GM18868 (cell line): ENCODE measurements around the gene HDAC6.

Experiments
- ATAC-seq: cut with Tn5 transposase; IDR thresholded peaks from one replicate; pipeline ENCODE4 v1.9.1; 2021; ENCODE audit warnings: mild to moderate bottlenecking, moderate library complexity; ENCODE audit not compliant: unreplicated experiment

The HDAC6 gene

GRCh38 chrX:48801280-48802088, at the start of gene HDAC6:
TSS of gene HDAC6 (plus strand) at chrX:48802067. CDS start at chrX:48802693, 626 bp downstream.
- peak; percentile 86 for ATAC-seq

- ATAC-seq = no peak
These were observed 49.4 kb upstream of the HDAC6 start for GRCh38 chrX:48752498-48752897.

- ATAC-seq = no peak
These were observed 48.1 kb upstream of the HDAC6 start for GRCh38 chrX:48753708-48754228.

GRCh38 chrX:48754238-48754637, 47.6 kb upstream of the HDAC6 start:
- ATAC-seq = no peak

- no peak for ATAC-seq
These were observed 40.0 kb upstream of the HDAC6 start, which contains the start of gene GLOD5 for GRCh38 chrX:48761674-48762471. TSS of gene GLOD5 (plus strand) at chrX:48761747. CDS start at chrX:48761791, 44 bp downstream.

GRCh38 chrX:48769230-48769629, 32.6 kb upstream of the HDAC6 start:
- no peak for ATAC-seq

GRCh38 chrX:48770296-48770695, 31.6 kb upstream of the HDAC6 start:
- ATAC-seq = no peak

- ATAC-seq = no peak
These were observed 29.3 kb upstream of the HDAC6 start for GRCh38 chrX:48772602-48773001.

- no peak for ATAC-seq
These were observed 24.9 kb upstream of the HDAC6 start for GRCh38 chrX:48776818-48777439.

GRCh38 chrX:48779399-48779798, 22.5 kb upstream of the HDAC6 start:
- ATAC-seq = no peak

- ATAC-seq = no peak
These were observed 20.2 kb upstream of the HDAC6 start for GRCh38 chrX:48781705-48782104.

- no peak for ATAC-seq
These were observed 19.7 kb upstream of the HDAC6 start for GRCh38 chrX:48782216-48782615.

- ATAC-seq = no peak
These were observed 19.1 kb upstream of the HDAC6 start for GRCh38 chrX:48782795-48783194.

GRCh38 chrX:48784726-48785125, 17.1 kb upstream of the HDAC6 start:
- no peak for ATAC-seq

- no peak for ATAC-seq
These were observed 16.7 kb upstream of the HDAC6 start for GRCh38 chrX:48785186-48785539.

- ATAC-seq = no peak
These were observed 16.2 kb upstream of the HDAC6 start for GRCh38 chrX:48785540-48786214.

- no peak for ATAC-seq
These were observed 15.5 kb upstream of the HDAC6 start, which contains the start of gene GATA1 for GRCh38 chrX:48786341-48786800. TSS of gene GATA1 (plus strand) at chrX:48786590. CDS start at chrX:48791110, 4,520 bp downstream.

- no peak for ATAC-seq
These were observed 14.9 kb upstream of the HDAC6 start for GRCh38 chrX:48786825-48787504.

GRCh38 chrX:48787505-48788443, 14.1 kb upstream of the HDAC6 start:
- ATAC-seq = no peak
